Stimulated activated CD8-positive, alpha-beta memory T cell treated with anti-CD3 and anti-CD28 coated beads, Interleukin-12 subunit alpha, Interleukin-12 subunit beta, amount 100 ng/mL, for 24 hours (primary cell): Measurements from ENCODE around the gene PTPRK.

Experiments
- DNase-seq: peaks from one replicate; pipeline ENCODE4 v3.0.0-alpha.2; 2020; ENCODE audit errors: extremely low read depth

The PTPRK gene

DNA sequence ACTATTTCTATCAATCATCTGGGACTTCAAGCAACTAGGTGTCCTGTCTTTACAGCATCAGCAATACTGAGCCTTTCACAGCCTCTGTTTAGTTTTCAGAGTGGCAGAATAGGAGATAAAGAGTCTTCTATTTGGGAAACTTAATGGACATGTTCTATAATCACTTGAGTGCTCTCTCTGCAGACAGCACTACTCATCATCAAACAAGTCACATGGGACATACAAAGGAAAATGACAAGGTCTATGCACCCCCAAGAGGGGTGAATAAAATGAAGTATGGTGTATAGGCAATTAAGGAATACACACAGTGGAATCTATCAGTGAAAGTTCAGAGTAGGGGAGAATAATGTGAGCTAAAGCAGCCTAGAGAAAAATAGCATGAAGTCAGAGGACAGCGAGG is 381.7 kb downstream of the PTPRK start:
- no peak for DNase-seq

DNA sequence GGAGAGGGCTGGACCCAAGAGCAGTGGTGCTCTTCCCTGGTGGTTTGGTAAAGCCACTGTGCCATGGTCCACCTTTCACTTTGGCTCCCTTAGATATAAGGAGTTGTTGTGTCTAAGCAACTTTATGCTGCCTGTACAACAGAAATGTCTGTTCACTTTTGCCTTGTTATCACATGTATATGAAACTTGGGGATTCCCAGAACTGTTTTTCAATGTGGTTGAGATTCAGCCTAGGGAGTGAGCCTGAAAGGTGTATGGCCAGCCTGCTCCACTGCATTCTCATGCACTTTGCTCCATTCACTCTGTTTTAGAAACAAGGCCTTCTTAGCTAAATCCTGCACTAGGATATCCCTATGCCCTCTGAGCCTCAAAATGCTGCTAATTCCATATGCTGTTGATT is 385.1 kb downstream of the PTPRK start:
- DNase-seq = no peak

GRCh38 chr6:128131566-128131965 is 388.8 kb downstream of the PTPRK start:
- no peak for DNase-seq

- DNase-seq = no peak
Observed at GRCh38 chr6:128131036-128131435, 389.4 kb downstream of the PTPRK start.

- DNase-seq = no peak
Observed at GRCh38 chr6:128129679-128130078, 390.7 kb downstream of the PTPRK start.

- no peak for DNase-seq
Observed at GRCh38 chr6:128127650-128128049, 392.7 kb downstream of the PTPRK start.

GRCh38 chr6:128124713-128125112 is 395.7 kb downstream of the PTPRK start:
- DNase-seq = no peak

GRCh38 chr6:128121610-128122009 is 398.8 kb downstream of the PTPRK start:
- no peak for DNase-seq

- DNase-seq = no peak
Observed at GRCh38 chr6:128121190-128121589, 399.2 kb downstream of the PTPRK start.

- no peak for DNase-seq
Observed at GRCh38 chr6:128118401-128118800, 402.0 kb downstream of the PTPRK start.

DNA sequence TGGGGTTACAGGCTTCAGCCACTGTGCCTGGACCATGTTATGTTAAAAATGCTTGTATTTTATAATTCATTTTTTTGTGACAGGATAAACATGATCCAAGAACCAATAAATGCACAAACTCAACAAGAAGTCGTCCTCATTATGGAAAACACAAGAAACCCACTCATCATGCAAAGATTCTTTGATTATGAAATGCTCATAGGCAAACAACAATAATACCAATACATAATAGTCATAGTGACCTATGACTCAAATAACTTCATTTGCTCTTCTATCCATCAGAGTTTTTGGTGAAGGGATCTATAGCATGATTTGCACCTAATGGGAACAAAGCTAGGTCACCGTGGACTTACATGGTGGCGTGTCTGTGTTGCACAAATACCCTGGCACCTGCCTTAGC is 402.5 kb downstream of the PTPRK start:
- no peak for DNase-seq

DNA sequence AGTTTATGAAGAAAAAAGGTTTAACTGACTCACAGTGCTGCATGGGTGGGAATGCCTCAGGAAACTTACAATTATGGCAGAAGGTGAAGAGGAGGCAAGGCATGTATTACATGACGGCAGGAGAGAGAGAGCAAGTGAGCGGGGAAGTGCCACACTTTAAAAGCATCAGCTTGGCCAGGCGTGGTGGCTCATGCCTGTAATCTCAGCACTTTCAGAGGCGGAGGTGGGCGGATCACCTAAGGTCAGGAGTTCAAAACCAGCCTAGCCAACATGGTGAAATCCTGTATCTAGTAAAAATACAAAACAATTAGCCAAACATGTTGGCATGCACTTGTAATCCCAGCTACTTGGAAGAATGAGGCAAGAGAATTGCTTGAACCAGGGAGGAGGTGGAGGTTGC is 406.2 kb downstream of the PTPRK start:
- no peak for DNase-seq

DNA sequence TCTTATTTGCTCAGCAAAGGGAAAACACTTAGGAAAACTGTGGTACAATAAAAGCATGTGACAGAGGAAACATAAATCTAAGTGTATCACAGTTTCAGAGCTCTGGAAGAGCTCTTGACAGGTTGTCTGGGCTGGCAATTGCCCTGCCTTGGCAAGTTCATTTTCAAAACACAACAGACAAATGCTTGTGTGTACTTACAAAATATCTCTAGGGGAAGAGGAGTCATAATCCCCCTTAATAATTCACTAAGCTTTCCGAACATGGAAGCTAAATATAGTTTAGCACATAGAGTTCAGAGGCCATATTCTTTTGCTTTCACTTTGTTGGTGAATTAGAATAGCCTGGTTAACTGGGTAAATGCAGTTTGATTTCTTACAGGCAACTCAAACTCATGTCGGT is 407.9 kb downstream of the PTPRK start:
- DNase-seq = no peak

GRCh38 chr6:128111096-128111495 is 409.3 kb downstream of the PTPRK start:
- no peak for DNase-seq

DNA sequence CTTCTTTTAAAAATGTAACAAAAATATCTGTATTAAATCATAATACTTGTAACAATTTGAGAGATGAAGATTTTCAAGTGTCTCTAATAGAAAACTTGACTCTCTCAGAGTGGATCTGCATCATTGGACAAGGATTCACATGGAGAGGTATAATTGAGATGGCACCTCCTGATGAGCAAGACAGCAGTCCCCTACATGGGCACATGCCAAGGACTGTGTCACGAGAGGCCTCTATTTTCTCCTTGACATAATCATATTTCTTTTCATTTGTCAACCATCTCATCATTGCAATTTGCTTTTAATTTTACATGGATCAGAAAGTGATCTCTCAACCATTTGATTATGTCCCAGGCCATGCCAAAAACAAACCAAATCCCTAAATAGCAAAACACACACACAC is 412.7 kb downstream of the PTPRK start:
- no peak for DNase-seq

GRCh38 chr6:128099571-128100197 is 420.7 kb downstream of the PTPRK start:
- DNase-seq = no peak

DNA sequence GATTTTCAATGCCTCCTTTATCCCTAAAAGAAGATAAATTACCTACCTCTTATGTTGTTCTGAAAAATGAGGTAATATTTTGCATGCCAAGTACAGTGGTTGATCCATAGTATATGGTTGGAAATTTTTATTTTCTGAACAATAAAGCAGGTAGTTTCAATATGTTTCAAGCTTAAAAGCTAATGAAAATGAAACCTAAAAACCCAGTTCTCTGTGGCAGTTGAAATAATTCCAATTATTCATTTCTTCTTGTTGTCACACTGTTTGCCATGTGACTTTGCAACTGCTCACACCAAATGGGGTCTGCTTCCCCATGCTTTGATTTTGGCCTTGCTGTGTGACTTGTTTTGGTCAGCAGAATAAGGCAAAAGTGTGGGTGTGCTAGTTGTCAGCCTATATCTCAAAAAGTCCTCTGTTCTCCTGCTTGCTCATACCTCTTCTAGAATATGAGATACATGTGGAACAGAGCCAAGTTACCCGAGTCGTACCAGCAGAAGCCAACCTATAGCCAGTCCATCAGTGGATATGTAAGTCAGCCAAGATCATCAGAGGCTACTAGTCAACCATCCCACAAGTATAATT is 422.3 kb downstream of the PTPRK start:
- DNase-seq = no peak

- no peak for DNase-seq
Observed at GRCh38 chr6:128097009-128097408, 423.4 kb downstream of the PTPRK start.

DNA sequence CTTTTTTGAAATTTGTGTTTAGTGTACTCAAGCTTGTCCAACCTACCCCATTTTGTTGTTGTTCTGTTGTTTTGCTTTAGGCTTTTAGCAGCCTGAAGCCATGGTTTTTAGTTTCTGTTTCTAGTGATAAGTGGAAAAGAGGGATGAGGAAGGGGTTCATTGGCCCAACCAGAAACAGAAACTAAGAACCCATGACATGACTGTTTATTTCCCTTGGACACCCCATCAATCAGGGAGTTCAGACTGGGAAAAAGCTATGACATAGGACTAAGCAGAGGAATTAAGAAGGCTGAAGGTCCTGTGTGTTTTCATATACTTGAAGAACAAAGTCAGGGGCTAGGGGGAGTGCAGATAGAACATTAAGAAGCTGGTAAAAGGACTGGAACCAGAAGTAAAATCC is 425.0 kb downstream of the PTPRK start:
- no peak for DNase-seq

DNA sequence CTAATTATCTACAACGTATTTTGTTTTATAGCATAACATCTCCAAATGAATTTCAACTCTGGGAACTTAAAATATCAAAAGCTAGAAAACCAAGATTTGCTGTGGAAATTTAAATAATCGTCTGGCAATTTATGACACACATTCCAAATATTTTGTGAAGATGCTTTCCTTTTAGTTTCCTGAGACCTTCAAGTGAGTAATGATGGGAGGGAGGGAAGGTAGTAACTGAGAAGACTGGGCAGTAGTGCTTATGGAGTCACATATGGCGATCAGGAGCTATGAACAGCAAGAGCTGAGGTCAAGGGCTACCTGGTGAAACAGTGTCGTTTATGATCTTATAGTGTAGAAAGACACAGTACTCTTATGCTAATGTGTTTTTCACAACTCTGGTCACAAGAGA is 441.4 kb downstream of the PTPRK start:
- DNase-seq = no peak

DNA sequence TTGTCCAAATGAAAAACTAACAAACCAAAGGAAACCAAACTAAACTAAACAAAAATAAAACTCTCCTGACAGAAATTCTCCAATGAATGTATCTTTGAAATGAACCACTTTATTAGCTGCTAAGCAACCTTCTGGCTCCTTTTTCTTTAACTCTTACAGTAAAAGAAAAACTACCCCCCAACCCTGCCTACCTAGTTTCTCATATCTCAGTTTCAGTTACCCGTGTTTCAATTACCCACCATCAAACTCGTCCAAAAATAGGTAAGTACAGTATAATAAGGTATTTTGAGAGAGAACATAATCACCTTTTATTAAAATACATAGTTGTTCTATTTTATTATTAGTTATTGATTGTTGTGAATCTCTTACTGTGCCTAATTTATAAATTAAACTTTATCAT is 442.1 kb downstream of the PTPRK start:
- DNase-seq = no peak

DNA sequence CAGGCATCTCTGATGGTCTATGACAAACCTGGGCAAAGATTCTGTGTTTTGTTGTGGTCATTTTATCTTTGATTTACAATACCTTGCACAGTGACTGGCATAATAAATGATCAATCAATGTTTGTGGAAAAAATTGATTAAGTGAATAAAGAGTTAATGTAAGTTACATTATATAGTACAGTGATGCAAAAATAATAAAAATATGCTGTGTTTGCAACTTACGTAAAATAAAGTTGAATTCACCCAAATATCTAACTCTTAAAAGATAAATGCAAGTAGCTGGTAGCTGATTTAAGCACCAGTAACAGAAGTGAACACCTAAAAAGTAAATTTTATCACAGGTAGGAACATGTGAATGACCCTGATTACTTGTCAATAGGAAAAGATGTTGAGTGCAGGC is 443.6 kb downstream of the PTPRK start:
- no peak for DNase-seq

GRCh38 chr6:128074567-128074966 is 445.8 kb downstream of the PTPRK start:
- DNase-seq = no peak

GRCh38 chr6:128073389-128073788 is 447.0 kb downstream of the PTPRK start:
- DNase-seq = no peak
